ENCODE measurements around the gene CALCOCO2. TPM values are rescaled to one million over a fixed set of nuclear protein-coding genes. Genes with fewer than 3 reads are reported as not detected.
A peak's percentile ranks its signal among the peaks of the same experiment; 100 is the strongest.

CALCOCO2 gene
- total and polyA plus RNA-seq, 2 of the 13 experiments (the other 11 are each of a cell fraction or from before 2014, with no cell fraction given): 72.9 to 111 TPM

GRCh38 chr17:48908047-48908843, 77.4 kb downstream of the CALCOCO2 start, which contains the start of gene UBE2Z (continued):
- TF ChIP-seq DMTF1 (CRISPR knock-in tag; IDR thresholded peaks at IDR 0.05) (no peak), GMEB2 (CRISPR knock-in tag; IDR thresholded peaks at IDR 0.05; ENCODE audit: low read depth) (peak; percentile 35; the same call in 1 of the 2 replicates), AGO2 (optimal IDR thresholded peaks at IDR 0.05; ENCODE audit: low read depth, low read length) (peak; percentile 86), REL (CRISPR knock-in tag; conservative IDR thresholded peaks at IDR 0.05) (no peak), ESRRA (CRISPR knock-in tag; IDR thresholded peaks at IDR 0.05; ENCODE audit: low read depth) (peak; percentile 47; the same call in 1 of the 2 replicates), ZNF430 (CRISPR knock-in tag; IDR thresholded peaks at IDR 0.05) (peak; percentile 55; the same call in 1 of the 2 replicates), ZNF143 (CRISPR knock-in tag; IDR thresholded peaks at IDR 0.05) (peak; percentile 69), AFF4 (CRISPR knock-in tag; IDR thresholded peaks at IDR 0.05) (no peak; the same call in 1 of the 2 replicates), ZNF296 (CRISPR knock-in tag; conservative IDR thresholded peaks at IDR 0.05) (0 out of 2 replicates have a peak, but pooled peaks have one; percentile 64), TRIM22 (IDR thresholded peaks at IDR 0.05) (no peak), RBM22 (optimal IDR thresholded peaks at IDR 0.05; ENCODE audit: low read length) (peak; percentile 79), SMAD9 (CRISPR knock-in tag; IDR thresholded peaks at IDR 0.05) (peak; percentile 89), PHF8 (CRISPR knock-in tag; IDR thresholded peaks at IDR 0.05) (peak; percentile 97), FOXC1 (CRISPR knock-in tag; IDR thresholded peaks at IDR 0.05; ENCODE audit: borderline replicate concordance) (peak; percentile 81), STAG1 (CRISPR knock-in tag; IDR thresholded peaks at IDR 0.05) (no peak; the same call in 1 of the 2 replicates), THYN1 (CRISPR knock-in tag; IDR thresholded peaks at IDR 0.05; ENCODE audit: borderline replicate concordance, low read depth) (0 out of 2 replicates have a peak, but pooled peaks have one; percentile 83), ZNF317 (CRISPR knock-in tag; IDR thresholded peaks at IDR 0.05) (peak; percentile 83), EHMT2 (IDR thresholded peaks at IDR 0.05; ENCODE audit: borderline replicate concordance, low read depth, low read length) (no peak), PAWR (CRISPR knock-in tag; IDR thresholded peaks at IDR 0.05; ENCODE audit: borderline replicate concordance) (0 out of 2 replicates have a peak, but pooled peaks have one; percentile 53), ZFX (CRISPR knock-in tag; IDR thresholded peaks at IDR 0.05; ENCODE audit: low read depth) (peak; percentile 100)
